ENCODE results near the gene ITCH. TPM values are rescaled to one million over a fixed set of nuclear protein-coding genes. Genes with fewer than 3 reads are reported as not detected.
A peak's percentile ranks its signal among the peaks of the same experiment; 100 is the strongest.

Gene ITCH
- total RNA-seq, 1 donor from 2014 or later, result 57.5 TPM

DNA sequence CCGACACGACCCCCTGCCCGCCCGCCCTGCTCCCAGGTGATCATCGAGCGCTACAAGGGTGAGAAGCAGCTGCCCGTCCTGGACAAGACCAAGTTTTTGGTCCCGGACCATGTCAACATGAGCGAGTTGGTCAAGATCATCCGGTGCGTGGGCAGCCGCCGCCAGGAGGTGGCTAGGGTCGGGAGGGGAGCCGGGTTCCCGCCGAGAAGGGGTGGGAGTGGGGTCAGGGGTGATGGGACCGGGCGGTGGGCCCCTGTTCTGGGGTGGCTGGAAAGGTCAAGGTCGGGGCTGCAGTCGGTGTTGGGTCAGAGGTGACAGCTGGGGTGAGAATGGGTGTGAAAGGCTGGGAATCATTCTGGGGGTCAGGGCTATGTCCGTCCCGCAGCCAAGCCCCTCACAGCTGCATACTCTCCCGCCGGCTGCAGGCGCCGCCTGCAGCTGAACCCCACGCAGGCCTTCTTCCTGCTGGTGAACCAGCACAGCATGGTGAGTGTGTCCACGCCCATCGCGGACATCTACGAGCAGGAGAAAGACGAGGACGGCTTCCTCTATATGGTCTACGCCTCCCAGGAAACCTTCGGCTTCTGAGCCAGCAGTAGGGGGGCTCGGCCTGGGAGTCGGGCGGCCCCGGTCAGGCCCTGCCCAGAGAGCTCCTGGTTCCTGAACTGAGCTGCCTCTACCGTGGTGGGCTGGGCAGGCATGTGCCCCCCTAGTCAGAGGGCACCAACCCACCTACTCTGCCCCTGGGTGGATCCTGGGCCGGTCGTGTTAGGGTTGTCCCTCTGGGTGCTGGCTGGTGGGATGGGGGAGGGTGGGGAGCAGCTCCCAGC lies 196.5 kb downstream of the ITCH start:
- peak; percentile 8 for ATAC-seq

DNA sequence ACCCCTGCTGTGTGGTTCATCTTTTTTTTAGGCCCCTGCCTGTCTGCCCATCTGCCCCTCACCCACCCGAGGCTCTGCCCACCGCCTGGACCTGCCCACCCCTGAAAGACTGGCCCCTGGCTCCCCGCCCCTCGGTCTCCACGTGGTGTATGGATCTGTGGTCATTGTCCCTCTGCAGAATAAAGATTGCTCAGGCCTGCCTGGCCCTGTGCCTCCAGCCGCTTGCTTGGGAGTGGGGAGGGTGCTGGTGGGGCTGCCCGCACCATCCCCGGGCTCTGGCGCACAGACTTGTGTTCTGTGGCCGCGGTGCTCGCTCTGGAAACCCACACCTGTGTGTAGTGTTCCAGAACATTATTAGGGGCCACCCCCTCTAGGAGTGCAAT lies 197.1 kb downstream of the ITCH start:
- ATAC-seq, result no peak

- ATAC-seq, result no peak
These were observed 197.5 kb downstream of the ITCH start for GRCh38 chr20:34560614-34561013.

Other genes with a start within 250 kb of the ITCH start
- gene ASIP, start 121.8 kb upstream of the ITCH start, total RNA-seq, result not detected
- 138 TPM for gene AHCY, start 59.9 kb upstream of the ITCH start, total RNA-seq
- gene DYNLRB1, start 153.1 kb downstream of the ITCH start, total RNA-seq, result 80.7 TPM
- gene MAP1LC3A, start 195.4 kb downstream of the ITCH start, total RNA-seq, result 7.0 TPM